ENCODE measurements around the gene TEX14.

The TEX14 gene

DNA sequence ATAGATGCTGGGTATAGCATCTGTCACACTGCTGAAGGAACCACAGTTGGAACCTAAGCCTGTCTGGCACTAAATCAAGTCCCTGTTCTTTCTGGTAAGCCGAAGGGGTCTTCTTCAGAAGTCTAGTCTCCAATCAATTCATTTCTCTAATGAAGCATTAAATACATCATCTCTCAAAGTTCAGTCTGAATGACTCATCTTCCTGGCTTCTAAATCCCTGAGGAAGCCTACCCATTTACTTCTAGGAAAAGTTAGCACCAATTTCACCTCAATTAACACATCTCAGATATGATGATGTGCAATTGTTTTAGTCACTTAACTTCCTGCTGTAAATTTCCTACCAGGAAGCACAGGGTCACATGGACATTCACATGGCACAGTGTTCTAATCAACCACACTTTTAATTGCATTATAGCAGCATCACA is 49.9 kb downstream of the TEX14 start:
- DNase-seq, result no peak

DNA sequence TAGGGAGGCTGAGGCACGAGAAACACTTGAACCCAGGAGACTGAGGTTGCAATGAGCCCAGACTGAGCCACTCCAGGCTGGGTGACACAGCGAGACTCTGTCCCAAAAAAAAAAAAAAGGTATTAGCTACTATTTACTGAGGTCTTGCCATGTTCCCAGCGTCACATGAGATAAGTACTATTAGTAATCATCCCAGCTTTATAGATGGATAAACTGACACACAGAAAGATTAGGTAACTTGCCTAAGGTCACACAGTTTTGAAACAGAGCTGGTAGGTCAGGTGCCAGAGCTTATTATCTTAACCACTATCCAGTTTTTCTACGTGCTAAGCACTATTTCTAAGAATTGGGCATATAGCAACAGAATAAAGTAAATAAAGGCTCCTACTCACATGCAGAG is 51.6 kb downstream of the TEX14 start:
- no peak for DNase-seq

DNA sequence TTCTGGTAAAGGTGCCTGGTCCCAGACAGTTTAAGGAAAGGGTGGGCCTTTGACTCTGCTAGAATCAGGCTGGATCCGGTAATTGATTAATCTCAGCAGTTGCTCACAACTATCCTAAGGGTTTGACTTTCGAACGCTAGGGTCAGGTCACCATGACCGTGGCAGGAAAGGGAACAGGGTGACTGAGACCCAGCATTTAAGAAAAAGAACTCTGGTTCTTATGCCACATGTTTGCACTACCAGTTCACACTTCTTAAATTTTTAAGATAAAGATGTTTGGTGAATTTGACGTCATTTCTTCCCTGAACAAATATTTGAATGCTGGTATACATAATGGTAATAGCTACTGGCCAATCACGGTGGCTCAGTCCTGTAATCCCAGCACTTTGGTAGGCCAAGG is 52.2 kb downstream of the TEX14 start:
- DNase-seq, result no peak

DNA sequence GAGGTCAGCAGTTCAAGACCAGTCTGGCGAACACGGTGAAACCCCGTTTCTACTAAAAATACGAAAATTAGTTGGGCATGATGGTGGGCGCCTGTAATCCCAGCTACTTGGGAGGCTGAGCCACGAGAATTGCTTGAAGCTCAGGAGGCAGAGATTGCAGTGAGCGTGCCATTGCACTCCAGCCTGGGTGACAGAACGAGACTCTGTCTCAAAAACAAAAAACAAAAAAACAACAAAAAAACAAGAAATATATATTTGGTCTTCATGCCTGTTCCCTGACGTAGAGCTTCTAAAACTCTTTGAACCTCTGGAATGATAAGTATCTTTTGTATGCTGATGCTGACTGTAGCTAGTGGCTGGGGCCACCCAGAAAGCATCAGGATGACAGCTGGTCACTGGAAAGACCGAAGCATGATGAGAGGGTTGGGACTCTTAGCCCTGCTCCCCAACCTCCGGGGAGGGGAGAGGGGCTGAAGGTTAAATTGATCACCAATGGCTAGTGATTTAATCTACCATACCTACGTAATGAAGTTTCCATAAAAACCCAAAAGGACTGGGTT is 54.8 kb downstream of the TEX14 start:
- no peak for DNase-seq

DNA sequence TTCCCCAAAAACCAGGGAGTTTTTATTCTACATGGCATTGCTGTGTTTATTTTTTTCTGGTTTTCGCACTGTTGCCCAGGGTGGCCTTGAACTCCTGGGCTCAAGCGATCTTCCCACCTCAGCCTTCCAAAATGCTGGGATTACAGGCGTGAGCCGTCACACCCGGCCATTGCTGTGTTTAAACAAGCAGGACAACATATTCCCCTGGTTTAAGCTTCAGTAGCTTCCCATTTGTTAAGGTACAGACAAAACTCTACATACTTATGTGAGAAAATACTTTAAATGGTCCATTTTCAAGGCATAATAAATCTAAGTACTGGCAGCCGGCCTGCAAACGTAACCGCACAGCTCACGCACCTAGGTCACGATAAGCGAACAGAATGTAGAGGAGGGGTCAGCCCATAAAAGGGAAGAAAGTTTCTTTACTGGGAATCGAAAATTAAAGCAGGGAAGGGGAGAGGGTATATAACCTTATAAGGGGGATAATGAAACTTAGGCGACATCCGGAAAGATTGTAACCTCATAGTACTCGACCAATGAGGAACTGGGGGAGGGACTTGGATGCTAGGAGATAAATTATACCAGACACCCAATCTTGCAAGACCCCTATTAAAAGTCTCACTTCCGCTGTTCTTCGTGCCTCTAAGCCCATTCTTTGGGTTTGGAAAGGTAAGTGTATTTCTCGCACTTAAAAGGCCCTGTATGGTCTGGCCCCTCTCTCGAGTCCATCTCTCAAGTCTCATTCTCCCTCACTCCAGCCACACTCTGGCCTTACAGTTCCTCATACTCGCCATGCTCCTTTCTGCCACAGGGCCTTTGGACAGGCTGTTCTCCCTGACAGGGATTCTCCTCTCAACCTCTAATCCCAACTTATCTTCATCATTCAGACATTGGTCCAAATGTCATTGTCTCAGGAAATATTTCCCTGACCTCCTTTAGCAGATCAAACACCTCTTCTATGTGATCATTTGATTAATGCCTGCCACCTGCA is 59.2 kb downstream of the TEX14 start:
- DNase-seq, result no peak

DNA sequence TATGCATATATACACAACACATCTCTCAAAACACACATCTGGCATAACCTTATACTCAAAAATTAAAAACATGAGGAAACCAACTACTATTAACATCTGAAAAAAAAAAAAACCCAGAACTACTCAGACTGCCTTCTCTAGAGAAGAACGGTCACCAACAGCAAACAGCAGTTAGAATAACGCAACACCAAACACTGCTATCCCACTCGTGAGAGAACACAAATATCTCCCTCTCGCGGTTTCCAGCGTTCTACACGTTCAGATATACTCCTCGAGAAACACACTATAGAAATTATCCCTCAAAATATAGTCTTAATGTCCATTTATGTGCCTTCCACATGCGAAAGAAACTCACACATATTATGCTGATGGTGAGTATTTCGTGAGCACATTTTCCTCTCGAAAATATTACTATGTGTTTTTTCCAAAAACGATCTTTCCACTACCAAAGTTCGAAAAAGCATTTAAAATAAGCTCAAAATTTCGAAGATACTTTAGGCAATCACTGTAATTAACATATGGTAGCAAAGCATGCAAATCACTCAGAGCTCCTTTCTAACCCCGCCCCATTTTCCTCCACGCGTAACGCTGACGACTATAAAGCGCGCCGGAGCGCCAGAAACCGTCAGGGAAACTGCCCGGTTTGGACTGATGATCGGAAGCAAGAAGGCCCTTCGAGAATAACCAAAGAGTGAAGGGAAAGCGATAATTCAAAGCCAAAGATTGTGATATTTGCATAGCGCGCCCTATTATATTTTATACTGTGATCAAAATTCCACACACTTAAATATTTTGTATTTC is 60.1 kb downstream of the TEX14 start:
- peak; percentile 90 for DNase-seq

DNA sequence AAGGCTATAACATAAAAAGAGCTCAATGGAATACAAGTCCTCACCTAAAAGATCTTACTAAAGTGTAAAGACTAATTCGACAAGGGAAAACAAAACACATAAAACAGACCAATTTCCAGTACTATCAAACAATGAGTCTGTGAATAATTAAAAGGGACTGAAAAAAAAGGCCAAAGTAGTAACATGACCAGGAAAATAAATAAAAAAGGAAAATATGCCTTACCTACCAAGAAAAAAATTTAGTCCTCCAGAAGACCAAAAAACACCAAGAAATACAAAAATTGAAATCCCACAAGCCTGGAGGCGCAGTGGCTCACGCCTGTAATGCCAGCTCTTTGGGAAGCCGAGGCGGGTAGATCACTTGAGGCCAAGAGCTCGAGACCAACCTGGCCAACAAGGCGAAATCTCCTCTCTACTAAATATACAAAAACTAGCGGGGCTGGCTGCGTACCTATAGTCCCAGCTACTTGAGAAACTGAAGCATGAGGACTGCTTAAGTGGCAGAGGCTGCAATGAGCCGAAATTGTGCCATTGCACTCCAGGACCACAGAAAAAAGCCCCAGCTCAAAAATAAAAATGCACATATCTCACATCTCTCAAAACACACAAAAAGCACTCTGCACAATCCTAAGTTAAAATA is 60.8 kb downstream of the TEX14 start:
- no peak for DNase-seq

DNA sequence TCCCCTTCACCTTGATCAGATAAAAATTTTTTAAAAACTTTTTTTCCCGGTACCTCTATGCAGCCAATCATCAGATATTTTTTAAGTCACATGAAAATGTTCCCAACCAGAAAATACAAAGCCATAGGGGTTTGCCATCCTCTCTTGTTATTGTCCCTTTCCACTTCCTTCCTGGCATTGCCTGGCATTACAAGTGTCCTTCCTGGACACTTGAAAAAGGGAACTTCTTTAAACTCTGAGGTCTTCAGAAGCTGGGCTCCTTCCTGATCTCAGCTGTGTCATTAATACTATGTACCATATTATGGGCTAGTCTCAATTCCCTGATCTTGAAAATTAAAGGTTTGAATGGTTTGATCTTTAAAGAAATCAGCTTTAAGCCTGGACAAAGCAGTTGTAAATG is 64.9 kb downstream of the TEX14 start:
- peak; percentile 13 for DNase-seq

DNA sequence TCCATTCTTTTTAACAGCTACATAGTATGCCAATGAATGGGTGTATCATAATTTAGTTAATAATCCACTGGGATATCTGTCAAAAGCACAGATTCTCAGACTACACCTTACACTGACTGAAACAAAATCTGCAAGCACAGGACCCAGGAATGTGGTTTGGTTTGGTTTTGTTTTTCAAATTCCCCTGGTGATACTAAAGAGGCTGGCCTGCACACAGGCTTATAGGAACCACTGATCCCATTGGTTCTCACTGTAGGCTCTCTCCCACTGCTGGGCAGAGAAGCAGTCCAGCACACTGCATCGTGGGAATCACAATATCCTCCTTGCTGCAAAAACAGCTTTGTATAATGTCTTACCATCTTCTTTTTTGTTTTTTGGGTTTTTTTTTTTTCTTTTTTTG is 67.1 kb downstream of the TEX14 start:
- DNase-seq, result no peak

DNA sequence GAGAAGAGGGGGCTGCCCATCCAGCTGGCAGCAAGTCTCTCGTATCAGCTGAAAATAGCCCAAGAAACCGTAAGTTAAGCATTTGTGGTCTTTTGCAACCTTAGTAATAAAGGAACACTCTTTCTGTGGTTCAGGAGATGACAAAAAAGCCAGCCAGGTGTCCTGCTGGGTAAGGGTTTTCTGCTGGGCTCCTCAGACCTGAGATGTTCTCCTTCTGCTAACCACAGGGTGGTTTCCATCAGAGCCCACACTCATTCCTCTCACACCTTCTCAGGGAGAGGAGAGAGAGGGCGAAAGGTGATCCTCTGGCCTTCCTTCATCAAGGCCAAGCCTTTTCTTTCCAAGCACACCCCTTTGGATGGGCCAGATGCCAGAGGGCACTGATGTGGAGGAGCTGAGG is 70.7 kb downstream of the TEX14 start:
- no peak for DNase-seq

DNA sequence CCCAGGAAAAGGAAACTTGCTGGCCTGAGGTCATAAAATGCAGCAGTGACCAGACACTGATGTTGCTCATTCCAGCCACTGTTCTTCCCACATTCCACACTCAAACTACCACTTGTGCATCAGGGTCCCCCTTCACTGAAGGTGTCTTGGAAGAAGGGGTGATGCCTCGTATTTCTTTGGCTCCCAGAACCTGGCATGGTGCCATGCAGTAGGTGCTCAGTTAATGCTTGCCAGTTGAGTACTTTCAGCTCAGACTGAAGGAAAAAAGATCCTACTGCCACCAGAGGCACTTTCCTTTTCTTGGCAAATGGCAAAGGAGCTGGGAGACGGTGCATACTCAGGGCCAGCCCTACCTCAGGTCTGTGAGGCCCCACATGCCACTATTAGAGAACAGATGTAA is 73.5 kb downstream of the TEX14 start:
- DNase-seq, result no peak

DNA sequence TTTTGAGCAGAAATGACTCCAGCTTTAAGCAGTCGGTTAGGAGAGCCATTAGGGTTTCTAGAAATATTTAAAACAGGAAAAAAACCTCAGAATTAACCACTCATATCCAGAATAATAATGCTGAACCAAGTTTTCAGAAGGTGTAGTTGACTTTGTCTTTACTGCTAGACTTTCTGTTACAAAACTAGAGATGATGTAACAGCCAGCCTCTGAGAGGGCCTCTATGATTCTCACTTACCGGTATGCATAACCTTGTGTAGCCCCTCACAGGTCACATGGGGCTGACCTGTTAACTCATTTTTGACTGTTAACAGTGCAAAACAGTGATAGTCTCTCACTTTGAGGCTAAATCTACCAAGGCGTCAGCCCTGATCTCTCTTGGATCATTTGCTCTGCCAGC is 74.3 kb downstream of the TEX14 start:
- DNase-seq, result no peak

DNA sequence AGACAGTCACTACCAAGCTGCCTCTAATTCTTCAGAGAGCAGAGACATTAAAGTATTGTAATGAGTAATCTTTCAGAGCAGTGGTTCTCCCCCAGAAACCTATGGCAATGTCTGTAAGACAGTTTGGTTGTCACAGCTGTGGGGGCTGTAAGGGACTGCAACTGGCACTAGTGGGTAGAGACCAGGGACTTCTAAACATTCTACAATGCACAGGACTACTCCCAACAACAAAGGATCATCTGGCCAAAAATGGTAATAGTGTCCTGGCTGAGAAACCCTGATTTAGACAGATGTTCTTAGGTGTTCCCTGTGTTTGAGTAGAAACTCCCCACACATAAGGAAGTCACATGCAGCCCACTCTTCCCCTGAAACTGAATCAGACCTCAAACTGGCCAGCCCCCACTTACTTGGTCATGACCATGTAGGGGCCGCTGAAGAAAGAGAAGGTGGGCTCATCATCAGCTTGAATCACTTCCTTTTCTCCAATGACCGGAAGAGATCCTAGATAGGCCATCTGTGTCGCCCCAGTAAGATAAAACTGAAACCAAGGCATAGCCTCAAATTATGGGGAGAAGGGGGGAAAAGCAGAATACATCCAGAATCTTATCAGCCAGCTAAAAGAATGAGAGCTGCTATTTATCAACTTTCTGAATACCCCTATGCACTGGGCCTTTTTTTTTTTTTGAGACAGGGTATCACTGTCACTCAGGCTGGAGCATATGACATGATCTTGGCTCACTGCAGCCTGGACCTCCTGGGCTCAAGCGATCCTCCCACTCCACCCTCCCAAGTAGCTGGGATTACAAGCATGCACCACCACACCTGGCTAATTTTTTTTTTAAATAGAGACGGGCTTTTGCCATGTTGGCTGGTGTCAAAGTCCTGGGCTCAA is 75.8 kb downstream of the TEX14 start:
- no peak for DNase-seq

DNA sequence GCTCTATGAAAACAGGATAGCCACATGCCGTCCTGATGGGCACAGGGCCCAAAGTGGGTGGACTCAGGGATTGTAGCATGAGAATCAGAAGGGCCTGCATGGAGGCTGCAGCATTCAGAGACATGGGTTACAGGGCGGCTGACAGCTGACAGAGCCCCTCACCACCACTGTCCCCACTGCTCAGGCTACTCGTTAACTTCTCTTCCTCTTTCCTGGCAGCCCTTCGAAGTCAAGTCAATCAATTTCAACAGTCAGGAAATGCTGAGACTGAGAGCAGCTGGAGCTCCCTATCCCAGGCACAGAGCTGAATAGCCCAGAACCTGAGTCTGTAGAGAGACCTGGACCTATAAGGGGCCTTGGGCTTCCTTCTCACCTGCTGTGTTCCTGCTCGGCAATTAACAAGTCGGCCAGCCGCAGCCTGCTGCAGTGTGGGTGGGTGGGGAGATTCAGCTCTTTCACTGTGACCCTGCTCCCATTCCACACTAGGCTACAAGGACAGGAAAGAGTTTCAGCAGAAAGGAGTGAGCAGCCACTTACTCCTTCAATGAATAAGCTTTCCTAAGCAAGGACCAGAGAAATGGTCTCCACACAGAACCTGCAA is 76.9 kb downstream of the TEX14 start:
- peak; percentile 43 for DNase-seq

DNA sequence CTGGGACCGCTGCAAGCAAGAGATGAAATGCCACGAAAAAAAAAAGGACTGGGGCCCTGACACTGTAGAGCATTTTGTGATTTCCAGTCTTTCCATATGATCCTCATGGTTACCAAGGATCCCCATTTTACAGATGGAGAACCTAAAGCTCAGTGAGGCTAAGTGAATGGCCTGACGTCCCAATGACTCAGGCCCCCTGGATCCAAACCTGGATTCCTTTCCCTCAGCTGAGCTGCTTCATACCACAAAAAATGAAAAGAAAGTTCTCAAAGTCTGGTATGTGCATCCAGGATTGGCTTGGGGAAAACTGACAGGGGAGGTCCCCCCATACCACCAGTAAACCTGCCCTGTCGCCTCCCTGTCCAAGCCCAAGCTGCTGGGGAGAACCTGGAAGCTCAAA is 80.5 kb downstream of the TEX14 start:
- no peak for DNase-seq

DNA sequence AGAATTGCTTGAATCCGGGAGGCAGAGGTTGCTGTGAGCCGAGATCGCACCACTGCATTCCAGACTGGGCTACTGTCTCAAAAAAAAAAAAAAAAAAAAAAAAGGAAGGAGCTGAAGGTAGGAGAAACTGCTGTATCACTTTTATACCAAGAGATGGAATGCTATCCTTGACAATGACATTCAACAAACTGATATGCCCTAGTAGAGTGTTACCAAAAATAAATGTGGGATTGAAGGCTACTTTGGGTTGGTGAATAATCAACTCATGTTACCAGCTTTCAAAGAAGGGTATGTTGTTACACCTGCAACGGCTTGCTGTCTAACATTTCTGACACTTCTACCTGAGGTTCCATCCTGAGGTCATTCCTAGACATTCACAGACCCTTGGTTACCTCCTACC is 84.9 kb downstream of the TEX14 start:
- DNase-seq, result no peak

DNA sequence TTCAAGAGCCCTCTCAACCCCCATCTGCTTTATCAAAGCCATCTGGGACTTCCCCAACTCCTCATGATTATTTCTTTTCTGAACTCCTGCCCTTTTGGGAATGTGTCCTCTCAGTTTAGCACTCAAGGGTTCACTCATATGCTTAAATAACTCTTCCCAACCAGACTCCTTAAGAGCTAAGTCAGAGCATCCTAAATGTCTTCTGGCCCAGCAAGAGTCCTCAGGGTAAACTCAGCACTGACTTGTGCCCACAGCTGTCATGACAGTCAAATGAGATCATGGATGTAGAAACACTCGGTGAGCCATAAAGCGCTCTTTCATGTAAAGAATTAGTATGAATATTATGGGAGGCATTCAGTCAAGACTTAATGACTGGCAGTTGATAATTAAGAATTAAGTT is 85.9 kb downstream of the TEX14 start:
- no peak for DNase-seq

DNA sequence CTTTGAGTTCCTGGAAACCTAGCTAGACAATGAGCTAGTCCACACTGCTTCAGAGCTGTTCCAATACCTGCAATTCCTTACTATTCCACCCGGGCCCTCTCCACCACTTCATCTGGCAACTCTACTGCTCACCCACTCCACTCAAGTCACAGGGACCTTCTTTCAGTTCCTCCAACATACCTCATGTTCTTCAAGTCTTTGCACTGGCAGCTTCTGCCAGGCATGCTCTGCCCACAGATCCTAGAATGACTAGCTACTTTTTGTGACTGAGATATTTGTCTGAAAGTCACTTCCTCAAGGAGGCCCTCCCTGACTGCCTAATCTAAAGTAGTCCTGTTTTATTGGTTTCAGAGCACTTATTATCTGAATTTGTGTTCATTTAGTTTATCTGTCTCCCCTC is 86.4 kb downstream of the TEX14 start:
- no peak for DNase-seq

DNA sequence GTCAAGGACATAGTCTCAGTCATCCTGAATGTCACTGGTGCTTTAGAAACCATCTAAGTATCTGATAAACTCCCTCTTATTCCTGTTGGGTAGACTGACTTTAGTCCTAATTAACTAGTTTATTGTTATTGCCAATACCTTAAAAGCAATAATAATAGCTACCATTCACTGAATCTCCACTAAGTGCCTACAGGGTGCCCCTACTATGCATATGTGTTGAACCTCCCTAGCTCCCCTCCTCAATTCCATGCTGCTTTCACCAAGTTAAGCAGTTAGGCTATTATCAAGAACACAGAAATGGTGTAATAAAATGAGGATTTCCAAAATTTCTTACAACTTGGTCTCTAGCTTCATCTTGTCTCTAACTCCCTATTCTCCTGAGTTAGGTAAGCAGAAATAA is 89.9 kb downstream of the TEX14 start:
- no peak for DNase-seq

DNA sequence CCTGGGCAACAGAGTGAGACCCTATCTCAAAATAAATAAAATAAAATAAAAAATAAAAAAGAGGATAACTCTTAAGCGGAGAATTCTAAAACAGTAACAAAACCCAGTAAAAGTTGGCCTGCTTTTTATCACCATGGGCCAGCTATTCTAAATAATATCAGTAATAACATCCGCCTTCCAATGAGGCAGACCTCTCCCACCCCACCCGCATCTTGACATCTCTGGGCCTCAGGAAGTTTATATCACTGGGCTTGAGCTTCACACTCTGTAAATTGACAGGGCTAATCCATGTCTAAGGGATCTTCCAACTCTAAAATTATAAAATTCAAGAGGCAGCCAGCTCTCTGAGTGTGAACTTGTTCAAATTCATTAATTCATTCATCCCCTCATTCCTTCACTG is 94.5 kb downstream of the TEX14 start:
- DNase-seq, result no peak

DNA sequence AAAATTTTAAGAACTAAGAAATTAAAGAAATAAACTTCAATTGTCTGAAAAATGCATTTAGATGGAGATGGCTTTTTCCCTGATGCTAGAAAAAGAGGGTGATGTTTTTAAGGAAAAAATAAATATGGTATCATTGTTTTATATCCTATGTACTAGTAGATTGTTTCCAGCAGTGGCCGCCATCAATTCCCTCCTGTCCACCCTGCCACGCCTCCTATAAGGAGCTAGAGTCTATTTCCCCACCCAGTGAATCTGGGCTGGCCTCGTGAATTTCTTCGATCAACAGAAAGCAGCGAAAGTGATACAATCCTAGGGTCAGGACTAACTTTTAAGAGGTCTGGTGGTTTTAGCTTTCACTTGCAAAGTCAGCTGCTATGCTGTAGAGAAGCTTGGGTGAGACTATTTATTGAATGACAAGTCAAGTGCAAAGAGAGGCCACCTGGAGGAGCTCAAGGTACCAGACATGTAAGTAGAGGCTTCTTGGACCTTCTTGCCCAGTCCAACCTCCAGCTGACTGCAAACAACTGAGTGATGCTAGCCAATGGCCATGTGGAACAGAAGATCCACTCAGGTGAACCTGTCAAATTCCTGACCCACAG is 96.6 kb downstream of the TEX14 start:
- DNase-seq, result no peak

Measured in GDM1 (cell line).